Stimulated activated CD8-positive, alpha-beta memory T cell treated with anti-CD3 and anti-CD28 coated beads, Interleukin-15, amount 100 ng/mL, for 1 hour (primary cell): Measurements from ENCODE around the gene C1QBP.
"Not testable (repeated sequence)": the region's sequence is repeated elsewhere in the genome, so short reads cannot be mapped to it uniquely, and the experiment has no call there.

Source experiments
- DNase-seq: peaks from one replicate; pipeline ENCODE4 v3.0.0-alpha.2; 2020; ENCODE audit warnings: low read depth

The C1QBP gene

GRCh38 chr17:5431949-5432556, 6.9 kb downstream of the C1QBP start:
- no peak for DNase-seq

DNA sequence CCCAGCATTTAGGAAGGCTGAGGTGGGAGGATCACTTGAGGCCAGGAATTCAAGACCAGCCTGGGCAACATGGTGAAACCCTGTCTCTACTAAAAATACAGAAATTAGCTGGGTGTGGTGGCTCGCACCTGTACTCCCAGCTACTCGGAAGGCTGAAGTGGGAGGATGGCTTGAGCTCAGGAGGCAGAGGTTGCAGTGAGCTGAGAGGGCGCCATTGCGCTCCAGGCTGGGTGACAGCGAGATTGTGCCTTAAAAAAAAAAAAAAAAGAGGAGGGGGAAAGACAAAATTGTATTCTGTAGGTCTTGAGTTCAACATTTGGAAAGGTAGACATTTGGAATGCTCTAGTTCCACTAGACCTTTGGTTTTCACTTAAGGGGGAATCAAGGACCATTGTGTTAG, 7.7 kb downstream of the C1QBP start:
- not testable (repeated sequence) for DNase-seq

GRCh38 chr17:5430413-5430999, 8.4 kb downstream of the C1QBP start:
- no peak for DNase-seq

DNA sequence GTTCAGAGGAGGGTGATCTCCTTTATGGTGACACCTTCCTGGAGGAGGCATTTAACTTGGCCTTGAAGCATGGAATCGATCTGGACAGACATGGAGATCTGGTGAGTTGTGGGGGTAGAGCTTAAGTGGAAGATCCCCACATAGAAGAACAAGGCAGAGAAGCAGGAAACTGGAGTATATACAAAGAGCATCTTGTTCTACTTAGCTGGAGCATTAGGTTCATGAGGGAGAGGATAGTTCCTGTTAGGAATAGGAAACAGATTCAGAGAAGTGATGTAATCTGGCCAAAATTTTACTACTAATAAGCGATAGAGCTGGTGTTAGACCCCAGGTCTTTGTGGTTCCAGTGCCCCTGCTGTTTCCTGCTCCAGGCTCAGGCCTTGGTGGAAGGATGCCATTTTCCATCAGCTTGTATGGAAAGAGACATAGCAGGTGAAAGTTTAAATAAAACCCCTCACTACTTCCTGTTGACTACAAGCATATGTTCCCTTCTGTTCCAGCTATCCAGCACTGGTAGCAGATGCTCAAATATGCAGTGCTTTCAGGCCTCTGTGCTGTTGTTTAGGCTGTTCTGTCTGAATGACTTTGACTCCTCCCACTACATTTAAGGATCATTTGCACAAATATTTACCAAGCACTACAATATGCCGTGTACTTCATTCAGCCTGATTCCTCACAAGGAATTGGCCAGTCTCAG, 9.6 kb downstream of the C1QBP start:
- no peak for DNase-seq

- no peak for DNase-seq
Measured at GRCh38 chr17:5425826-5426225, 13.1 kb downstream of the C1QBP start.

DNA sequence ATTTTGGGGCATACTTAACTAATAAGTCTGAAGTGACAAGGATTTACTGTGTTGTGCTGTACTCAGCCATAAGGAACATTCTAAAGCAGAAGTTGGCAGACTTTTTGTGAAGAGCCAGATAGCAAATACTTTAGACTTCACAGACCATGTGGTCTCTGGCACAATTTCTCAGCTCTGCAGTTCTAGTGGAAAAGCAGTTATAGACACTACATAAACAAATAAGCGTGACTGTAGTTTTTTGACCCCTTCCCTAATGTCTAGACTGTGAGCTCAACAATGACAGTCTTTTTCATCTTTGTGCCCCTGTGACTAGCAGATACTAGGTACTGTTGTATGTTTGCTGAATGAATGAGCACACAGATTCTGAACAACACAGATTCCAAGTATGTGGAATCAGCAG, 14.0 kb downstream of the C1QBP start:
- DNase-seq = no peak

GRCh38 chr17:5422505-5422904, 16.4 kb downstream of the C1QBP start:
- DNase-seq = no peak

DNA sequence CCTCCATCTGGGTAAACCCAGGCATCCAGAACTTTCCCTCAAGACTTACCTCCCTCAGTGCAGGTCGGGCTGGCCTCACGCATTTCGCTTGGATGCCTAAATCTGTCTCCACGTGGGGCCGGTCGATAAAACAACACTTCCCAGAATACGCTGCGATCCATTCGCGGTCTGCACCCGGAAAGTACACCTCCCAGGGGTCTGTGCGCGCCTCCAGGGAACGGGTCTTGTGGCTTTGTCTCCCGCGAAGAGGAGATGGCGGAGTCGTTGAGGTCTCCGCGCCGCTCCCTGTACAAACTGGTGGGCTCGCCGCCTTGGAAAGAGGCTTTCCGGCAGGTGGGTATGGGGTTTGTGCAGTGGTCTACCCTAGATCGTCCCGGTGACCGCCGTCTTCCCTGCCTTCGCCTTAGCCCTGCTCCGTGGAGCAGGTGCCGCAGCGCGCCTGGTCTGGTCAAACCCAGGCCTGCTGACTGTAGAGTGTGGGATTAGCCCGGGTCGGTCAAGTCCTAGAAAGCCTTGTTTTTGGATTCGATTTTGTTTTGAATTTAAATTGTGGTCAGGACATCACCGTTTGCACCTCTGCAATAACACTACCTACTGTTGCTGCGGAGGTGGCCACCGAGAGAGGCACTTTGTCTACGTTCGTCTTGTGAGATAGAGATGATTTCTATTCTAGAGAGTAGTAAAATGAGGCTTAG, 18.8 kb downstream of the C1QBP start, which contains the start of gene RPAIN:
Gene RPAIN, plus strand, starts transcription at position 224 of the 695 bp plus-strand sequence. Its CDS starts 29 bp downstream, at position 253.
- DNase-seq = peak; percentile 65

DNA sequence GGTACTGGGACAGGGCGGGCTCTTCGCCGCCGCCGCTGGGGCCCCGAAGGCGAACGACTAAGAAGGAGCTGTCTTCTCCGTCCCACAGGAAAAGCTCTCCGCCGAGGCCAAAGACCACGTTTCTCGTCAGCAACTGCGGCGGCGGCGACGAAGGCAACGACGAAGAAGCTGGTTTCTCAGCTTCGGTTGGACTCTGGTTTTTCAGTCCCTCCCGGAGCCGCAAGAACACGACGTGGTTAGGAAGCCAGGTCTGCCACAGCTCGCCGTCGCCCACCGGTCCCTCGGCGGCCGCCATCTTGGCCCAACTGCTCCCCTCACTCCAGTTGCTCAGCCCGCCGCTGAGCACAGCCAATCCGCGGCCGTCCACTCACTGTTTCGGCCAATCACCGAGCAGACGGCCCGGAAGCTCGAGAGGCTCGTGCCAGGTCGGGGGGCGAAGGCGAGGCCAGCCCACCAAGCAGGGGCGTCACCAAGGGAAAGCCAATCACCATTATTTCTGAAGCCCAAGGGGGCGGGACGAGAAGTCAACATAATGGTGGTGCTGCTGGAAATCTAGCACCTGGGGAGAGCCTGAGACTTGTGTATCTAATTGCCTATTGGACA, 19.5 kb downstream of the C1QBP start, which contains the start of gene NUP88:
Gene NUP88, minus strand, starts transcription at position 307 of the 603 bp plus-strand sequence. Its CDS starts 12 bp downstream, at position 295.
- peak; percentile 91 for DNase-seq

GRCh38 chr17:5418858-5419355, 20.0 kb downstream of the C1QBP start:
- DNase-seq = no peak

DNA sequence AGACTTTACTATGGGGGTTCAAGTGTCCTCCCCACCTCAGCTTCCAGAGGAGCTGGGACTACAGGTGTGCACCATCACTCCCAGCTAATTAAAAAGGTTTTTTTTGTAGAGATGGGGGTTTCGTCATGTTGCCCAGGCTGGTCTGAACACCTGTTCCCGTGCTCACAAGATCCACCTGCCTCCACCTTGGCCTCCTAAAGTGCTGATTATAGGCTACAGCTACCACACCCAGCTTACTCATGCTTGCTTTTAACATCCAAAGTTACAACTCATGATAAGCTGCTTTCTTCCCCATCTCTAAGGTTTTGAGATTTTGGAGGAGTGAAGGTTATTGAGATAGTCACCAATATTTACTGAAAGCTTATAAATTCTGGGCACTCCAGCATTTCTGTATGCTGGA, 22.1 kb downstream of the C1QBP start:
- DNase-seq = no peak

DNA sequence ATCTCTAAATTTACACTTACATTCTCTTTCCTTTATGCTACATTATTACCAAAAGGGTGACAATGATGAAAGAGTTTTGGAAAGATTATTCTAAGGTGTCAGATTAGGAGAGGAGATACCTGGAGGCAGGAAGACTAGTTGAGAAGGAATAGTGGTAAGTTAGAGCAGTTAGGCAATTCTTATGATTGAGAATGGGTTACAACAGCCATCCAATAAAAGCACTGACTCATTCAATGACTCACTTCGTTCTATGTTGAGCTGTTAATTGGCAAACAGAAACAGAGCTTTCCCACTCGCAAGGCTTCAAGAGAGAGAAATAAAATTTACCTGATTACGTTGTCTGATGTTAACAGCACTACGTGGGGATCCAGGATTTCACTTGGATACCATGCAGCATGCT, 25.3 kb downstream of the C1QBP start:
- DNase-seq = no peak

- DNase-seq = no peak
Measured at GRCh38 chr17:5410594-5411272, 28.2 kb downstream of the C1QBP start.

DNA sequence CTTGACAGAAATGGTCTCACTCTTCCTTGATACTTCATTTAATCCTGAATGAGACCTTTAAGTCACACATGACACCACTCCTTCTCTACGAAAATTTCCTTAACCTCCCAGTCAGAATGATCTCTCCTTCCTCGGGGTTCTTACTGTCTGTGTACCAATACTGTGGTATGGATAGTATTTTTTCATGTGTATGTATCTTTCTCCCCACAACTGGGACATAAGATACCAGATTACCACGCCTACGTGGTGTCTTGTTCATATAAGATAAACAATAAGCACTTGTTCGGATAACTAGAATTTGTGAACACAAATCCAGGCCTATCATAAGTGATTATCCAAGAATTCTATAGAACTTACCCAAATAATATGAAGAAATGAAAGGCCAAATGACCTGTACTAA, 30.8 kb downstream of the C1QBP start:
- DNase-seq = no peak

DNA sequence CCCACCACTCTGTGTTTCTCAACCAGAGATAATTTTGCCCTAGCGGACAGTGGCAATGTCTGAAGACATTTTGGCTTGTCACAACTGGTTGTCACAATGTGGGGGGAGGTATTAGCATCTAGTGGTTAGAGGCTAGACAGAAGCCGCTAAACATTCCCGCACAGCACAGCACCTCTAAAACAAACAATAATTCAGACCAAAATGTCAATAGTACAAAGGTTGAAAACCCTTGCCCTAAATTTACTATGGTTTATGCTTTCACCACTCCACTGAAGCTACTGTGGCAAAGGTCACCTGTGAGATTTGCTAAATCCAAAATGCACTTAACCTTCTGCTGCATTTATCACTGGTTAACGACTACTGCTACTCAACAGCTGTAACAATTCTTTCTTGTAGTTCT, 33.6 kb downstream of the C1QBP start:
- DNase-seq = no peak

- DNase-seq = no peak
Measured at GRCh38 chr17:5399767-5400166, 39.2 kb downstream of the C1QBP start.

DNA sequence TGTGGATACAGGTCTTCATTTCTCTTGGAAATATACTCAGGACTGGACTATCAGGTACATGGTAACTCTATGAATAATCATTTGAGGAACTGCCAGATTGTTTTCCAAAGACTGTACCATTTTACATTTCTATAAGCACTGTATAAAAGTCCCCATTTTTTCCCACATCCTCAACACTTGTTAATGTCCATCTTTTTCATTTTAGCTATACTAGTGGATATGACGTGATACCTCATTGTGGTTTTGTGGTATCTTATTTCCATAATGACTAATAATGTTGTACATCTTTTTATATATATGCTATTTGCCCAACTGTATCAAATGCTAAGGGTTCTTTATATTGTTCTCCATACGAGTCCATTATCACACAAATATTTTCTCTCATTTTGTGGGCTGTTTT, 42.3 kb downstream of the C1QBP start:
- DNase-seq = no peak

DNA sequence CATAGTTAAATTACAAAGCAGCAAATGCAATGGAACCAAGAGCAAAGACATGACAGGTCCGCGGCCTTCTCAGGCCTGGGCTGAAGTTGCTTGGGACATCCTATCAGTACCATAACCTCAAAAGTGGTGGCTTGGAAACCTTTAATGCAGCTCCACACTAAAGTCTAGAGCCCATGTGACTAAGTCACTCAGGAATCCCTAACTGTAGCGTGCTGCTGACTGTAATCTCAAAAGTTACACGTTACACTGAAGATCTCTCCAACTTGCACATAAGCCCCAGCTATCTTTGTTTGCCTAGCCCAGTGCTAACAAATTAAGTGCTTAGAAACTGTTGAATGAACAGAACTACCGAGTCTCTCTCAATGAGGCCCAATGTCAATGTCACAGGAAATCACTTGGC, 47.3 kb downstream of the C1QBP start:
- DNase-seq = no peak
